RKO (cell line): ENCODE measurements around the gene GMPR.

ENCODE experiments used
- DNase-seq: peaks from one replicate; pipeline ENCODE4 v3.0.0-alpha.2; 2016; ENCODE audit warnings: low spot score

The GMPR gene

GRCh38 chr6:16302721-16303552 is 64.5 kb downstream of the GMPR start:
- no peak for DNase-seq

GRCh38 chr6:16305246-16305725 is 66.9 kb downstream of the GMPR start:
- DNase-seq, result no peak

- DNase-seq, result no peak
Observed at GRCh38 chr6:16305788-16306187, 67.4 kb downstream of the GMPR start.

- no peak for DNase-seq
Observed at GRCh38 chr6:16306334-16306733, 67.9 kb downstream of the GMPR start.

GRCh38 chr6:16311763-16312162 is 73.4 kb downstream of the GMPR start:
- DNase-seq, result no peak

- no peak for DNase-seq
Observed at GRCh38 chr6:16313732-16314131, 75.3 kb downstream of the GMPR start.

GRCh38 chr6:16314296-16314695 is 75.9 kb downstream of the GMPR start:
- no peak for DNase-seq

- peak; percentile 63 for DNase-seq
Observed at GRCh38 chr6:16316741-16317251, 78.4 kb downstream of the GMPR start.

GRCh38 chr6:16318538-16318937 is 80.2 kb downstream of the GMPR start:
- peak; percentile 22 for DNase-seq

- DNase-seq, result no peak
Observed at GRCh38 chr6:16318953-16319720, 80.8 kb downstream of the GMPR start.

- peak; percentile 91 for DNase-seq
Observed at GRCh38 chr6:16319813-16320532, 81.6 kb downstream of the GMPR start.

- no peak for DNase-seq
Observed at GRCh38 chr6:16320533-16321340, 82.3 kb downstream of the GMPR start.

- DNase-seq, result no peak
Observed at GRCh38 chr6:16321341-16321710, 82.9 kb downstream of the GMPR start.

- no peak for DNase-seq
Observed at GRCh38 chr6:16321826-16322225, 83.4 kb downstream of the GMPR start.

- peak; percentile 94 for DNase-seq
Observed at GRCh38 chr6:16322666-16323312, 84.4 kb downstream of the GMPR start.

- no peak for DNase-seq
Observed at GRCh38 chr6:16324184-16324583, 85.8 kb downstream of the GMPR start.

- no peak for DNase-seq
Observed at GRCh38 chr6:16324606-16325225, 86.3 kb downstream of the GMPR start.

GRCh38 chr6:16326531-16326930 is 88.1 kb downstream of the GMPR start:
- DNase-seq, result no peak

GRCh38 chr6:16326971-16327776 is 88.8 kb downstream of the GMPR start:
- DNase-seq, result no peak
